Smooth muscle cell (in vitro differentiated cells): Measurements from ENCODE around the gene PECR. TPM values are rescaled to one million over a fixed set of nuclear protein-coding genes. Genes with fewer than 3 reads are reported as not detected.
"Not testable (repeated sequence)": the region's sequence is repeated elsewhere in the genome, so short reads cannot be mapped to it uniquely, and the experiment has no call there.

Source experiments
- DNase-seq: peaks from one replicate; lab custom pipeline; 2025; ENCODE audit not compliant: unreplicated experiment; lab: John Stamatoyannopoulos, UW
- H2AFZ ChIP-seq: fragments of 200-600 bp; sonication (generic); 2 replicates; pipeline ENCODE4 v1.6.0; 2016; ENCODE audit warnings: antibody characterized with exemption, low read depth, mild to moderate bottlenecking
- H3F3A ChIP-seq: fragments of 200-600 bp; sonication (generic); 2 replicates; pipeline ENCODE4 v1.6.0; 2017; ENCODE audit warnings: antibody characterized with exemption, low read depth
- H3K27ac ChIP-seq: fragments of 200-600 bp; sonication (generic); 2 replicates; pipeline ENCODE4 v1.5.1; 2016; ENCODE audit warnings: low read depth, mild to moderate bottlenecking
- H3K27me3 ChIP-seq: fragments of 200-600 bp; sonication (generic); 2 replicates; pipeline ENCODE4 v1.6.1; 2016; ENCODE audit warnings: low read depth, mild to moderate bottlenecking
- H3K36me3 ChIP-seq: fragments of 200-600 bp; sonication (generic); 2 replicates; pipeline ENCODE4 v1.5.1; 2016; ENCODE audit warnings: low read depth
- H3K4me1 ChIP-seq: fragments of 200-600 bp; sonication (generic); 2 replicates; pipeline ENCODE4 v1.5.1; 2016; ENCODE audit warnings: low read depth
- H3K4me2 ChIP-seq: fragments of 200-600 bp; sonication (generic); 2 replicates; pipeline ENCODE4 v1.6.0; 2016; ENCODE audit warnings: mild to moderate bottlenecking
- H3K4me3 ChIP-seq: fragments of 200-600 bp; sonication (generic); 2 replicates; pipeline ENCODE4 v1.5.1; 2016; ENCODE audit warnings: mild to moderate bottlenecking
- H3K79me2 ChIP-seq: fragments of 200-600 bp; sonication (generic); 2 replicates; pipeline ENCODE4 v1.6.0; 2016; ENCODE audit warnings: low read depth, mild to moderate bottlenecking
- H3K9ac ChIP-seq: fragments of 200-600 bp; sonication (generic); 2 replicates; pipeline ENCODE4 v1.6.0; 2016; ENCODE audit warnings: low read depth
- H3K9me3 ChIP-seq: fragments of 200-600 bp; sonication (generic); replicated peaks from 2 replicates; pipeline ENCODE4 v1.5.1; 2016; ENCODE audit warnings: low read depth
- H4K20me1 ChIP-seq: fragments of 200-600 bp; sonication (generic); 2 replicates; pipeline ENCODE4 v1.6.0; 2016; ENCODE audit warnings: low read depth
- WGBS: methylation state at CpG from one replicate; pipeline ENCODE4 v1.1.7; 2016; ENCODE audit warnings: low lambda C conversion rate; 5-methylcytosine and 5-hydroxymethylcytosine counted together
- polyA plus RNA-seq: library from polyadenylated mRNA; unstranded; fragments of >200 nt; fragmentation: Nextera tagmentation; extraction: Ambion mirVana; gene quantifications from 2 replicates; pipeline ENCODE4 v1.2.1, GENCODE V29; 2016
- total RNA-seq: library from RNA; depleted of rRNA; stranded (reverse); fragments of >200 nt; gene quantifications from 2 replicates; pipeline ENCODE4 v1.2.3, GENCODE V29; 2014
- TF ChIP-seq, protein P1 (sequence below): fragments of 200-600 bp; sonication (generic); IDR thresholded peaks from 2 replicates; pipeline ENCODE4 v1.5.1; 2017; ENCODE audit warnings: borderline replicate concordance, mild to moderate bottlenecking, antibody characterized with exemption; ENCODE audit not compliant: insufficient read depth, poor library complexity, severe bottlenecking

PECR gene
- total and polyA plus RNA-seq, 2 experiments from 2014 or later, result 4.8 to 10.0 TPM

DNA sequence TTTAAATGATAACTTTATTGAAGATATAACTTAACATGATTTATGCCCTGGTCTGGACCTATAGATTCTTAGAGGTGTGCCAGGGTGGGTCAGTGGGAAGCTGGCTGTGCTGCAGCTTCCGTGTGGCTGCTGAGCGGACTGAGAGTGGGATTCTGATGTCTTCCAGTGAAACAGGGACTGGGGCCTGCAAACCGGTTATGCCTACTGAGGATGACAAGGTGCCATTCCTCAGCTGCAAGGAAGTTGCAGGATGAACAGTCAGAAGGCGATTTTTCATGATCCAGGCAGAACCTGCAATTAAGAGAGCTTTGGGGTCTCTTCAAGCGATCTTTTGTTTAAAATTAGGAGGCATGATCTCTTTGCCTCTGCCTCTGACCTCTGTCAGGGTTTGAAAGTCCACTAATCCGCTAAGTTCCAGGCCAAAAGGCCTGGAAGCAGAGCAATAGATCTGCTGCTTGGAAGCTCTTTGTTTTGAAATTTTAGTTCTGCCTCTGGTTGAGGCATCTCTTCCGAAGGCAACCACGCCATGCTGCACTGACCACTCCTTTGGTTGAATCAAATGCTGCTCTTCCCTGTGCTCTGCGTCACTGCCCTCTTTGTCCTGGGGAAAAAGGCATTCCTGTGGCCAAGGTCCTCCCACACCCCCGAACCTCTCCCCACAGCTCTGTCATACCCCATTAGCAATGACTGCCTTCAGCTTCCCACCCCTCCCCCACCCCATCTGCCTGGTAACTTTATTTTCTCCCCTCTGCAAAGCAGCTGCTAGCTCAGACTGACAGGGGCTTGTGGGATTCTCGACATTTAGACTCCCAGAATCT is 2.1 kb upstream of the PECR start:
- peak overlapping the region; percentile 86 for H3K27ac ChIP-seq
- H3K4me2 ChIP-seq, result peak overlapping the region; percentile 96
- no peak overlapping the region for H3K4me3 ChIP-seq
- DNase-seq, result no peak
- H2AFZ ChIP-seq, result peak overlapping the region; percentile 20
- no peaks in the 10 kb centered on the region for H3K9me3 ChIP-seq
- no peaks in the 10 kb centered on the region for H3K36me3 ChIP-seq
- H3K27me3 ChIP-seq, result no peaks in the 10 kb centered on the region
- H3K4me1 ChIP-seq, result peaks cover 28% of the 10 kb centered on the region
- H3F3A ChIP-seq, result peaks cover 9% of the 10 kb centered on the region
- 39% methylated on average over 11 of the region's 11 CpGs for WGBS
- no peaks in the 10 kb centered on the region for H3K79me2 ChIP-seq
- TF ChIP-seq, protein P1, sequence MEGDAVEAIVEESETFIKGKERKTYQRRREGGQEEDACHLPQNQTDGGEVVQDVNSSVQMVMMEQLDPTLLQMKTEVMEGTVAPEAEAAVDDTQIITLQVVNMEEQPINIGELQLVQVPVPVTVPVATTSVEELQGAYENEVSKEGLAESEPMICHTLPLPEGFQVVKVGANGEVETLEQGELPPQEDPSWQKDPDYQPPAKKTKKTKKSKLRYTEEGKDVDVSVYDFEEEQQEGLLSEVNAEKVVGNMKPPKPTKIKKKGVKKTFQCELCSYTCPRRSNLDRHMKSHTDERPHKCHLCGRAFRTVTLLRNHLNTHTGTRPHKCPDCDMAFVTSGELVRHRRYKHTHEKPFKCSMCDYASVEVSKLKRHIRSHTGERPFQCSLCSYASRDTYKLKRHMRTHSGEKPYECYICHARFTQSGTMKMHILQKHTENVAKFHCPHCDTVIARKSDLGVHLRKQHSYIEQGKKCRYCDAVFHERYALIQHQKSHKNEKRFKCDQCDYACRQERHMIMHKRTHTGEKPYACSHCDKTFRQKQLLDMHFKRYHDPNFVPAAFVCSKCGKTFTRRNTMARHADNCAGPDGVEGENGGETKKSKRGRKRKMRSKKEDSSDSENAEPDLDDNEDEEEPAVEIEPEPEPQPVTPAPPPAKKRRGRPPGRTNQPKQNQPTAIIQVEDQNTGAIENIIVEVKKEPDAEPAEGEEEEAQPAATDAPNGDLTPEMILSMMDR, result no peak
- H4K20me1 ChIP-seq, result no peaks in the 10 kb centered on the region
- peak overlapping the region; percentile 28 for H3K9ac ChIP-seq

DNA sequence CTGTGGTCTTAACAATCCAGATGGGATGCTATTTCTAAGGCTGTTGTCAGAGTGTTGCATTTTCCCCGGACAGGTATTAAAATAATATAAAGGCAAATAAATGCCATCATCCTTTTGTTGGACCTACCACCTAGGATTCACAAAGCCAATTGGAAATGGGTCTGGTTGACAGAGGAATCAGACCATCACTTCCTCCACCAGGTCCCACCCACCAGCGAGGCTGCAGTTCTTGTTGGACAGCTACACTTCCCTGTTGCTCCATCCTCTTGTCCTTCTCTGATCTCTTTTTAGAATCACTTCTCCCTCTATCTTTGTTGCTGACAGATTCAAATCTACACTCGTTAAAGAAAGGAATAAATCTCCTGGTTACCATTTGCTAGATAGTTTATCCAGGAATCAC is 1.2 kb upstream of the PECR start:
- peaks cover 9% of the 10 kb centered on the region for H3F3A ChIP-seq
- no peak overlapping the region for H2AFZ ChIP-seq
- no peak overlapping the region for H3K9ac ChIP-seq
- peaks cover 28% of the 10 kb centered on the region for H3K4me1 ChIP-seq
- H3K27ac ChIP-seq, result peak overlapping the region; percentile 86
- H3K36me3 ChIP-seq, result no peaks in the 10 kb centered on the region
- H3K4me3 ChIP-seq, result no peak overlapping the region
- peak overlapping the region; percentile 96 for H3K4me2 ChIP-seq
- no peaks in the 10 kb centered on the region for H3K79me2 ChIP-seq
- H4K20me1 ChIP-seq, result no peaks in the 10 kb centered on the region
- no peak for DNase-seq
- H3K27me3 ChIP-seq, result no peaks in the 10 kb centered on the region
- H3K9me3 ChIP-seq, result no peaks in the 10 kb centered on the region
- TF ChIP-seq, protein P1, result no peak
- WGBS, result 62% methylated on average over 3 of the region's 3 CpGs

DNA sequence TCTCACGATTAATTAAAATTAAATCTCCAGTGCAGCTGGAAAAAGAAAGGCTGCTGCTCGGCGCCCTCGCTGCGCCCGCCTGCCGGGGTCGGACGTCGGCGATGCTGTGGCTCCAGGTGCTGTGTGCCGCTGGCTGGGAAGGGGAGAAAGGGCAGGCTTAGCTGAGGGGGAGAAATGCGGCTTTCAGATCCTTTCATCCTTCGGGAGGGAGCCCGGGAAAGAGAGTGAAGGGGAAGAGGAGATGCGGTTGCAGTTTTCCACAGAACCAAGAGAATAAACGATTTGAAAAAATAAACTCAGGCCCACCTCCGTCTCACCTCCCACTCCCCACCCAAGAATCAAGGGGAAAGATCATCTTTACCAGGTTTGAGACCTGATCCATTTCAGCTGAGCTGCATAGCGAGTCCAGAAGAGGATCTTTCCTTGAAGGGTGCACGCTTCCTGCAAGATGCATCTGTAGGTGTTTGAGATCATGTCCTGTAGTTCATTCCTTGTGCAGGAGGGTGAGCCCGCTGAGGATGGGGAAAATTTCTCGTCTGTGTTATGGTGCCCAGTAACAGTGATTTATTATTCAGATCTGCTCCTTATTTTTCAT is 605 bp upstream of the PECR start:
- Histone ChIP-seq H3K27me3 (no peaks in the 10 kb centered on the region), H3K36me3 (no peaks in the 10 kb centered on the region), H3K4me1 (peaks cover 28% of the 10 kb centered on the region), H3F3A (peaks cover 9% of the 10 kb centered on the region), H2AFZ (peak overlapping the region; percentile 99), H3K4me3 (peak overlapping the region; percentile 75), H3K9ac (peak overlapping the region; percentile 47), H3K27ac (no peak overlapping the region), H4K20me1 (no peaks in the 10 kb centered on the region), H3K9me3 (no peaks in the 10 kb centered on the region), H3K4me2 (peak overlapping the region; percentile 96), H3K79me2 (no peaks in the 10 kb centered on the region)
- WGBS, result 13% methylated on average over 22 of the region's 22 CpGs
- TF ChIP-seq, protein P1, result no peak
- no peak for DNase-seq

DNA sequence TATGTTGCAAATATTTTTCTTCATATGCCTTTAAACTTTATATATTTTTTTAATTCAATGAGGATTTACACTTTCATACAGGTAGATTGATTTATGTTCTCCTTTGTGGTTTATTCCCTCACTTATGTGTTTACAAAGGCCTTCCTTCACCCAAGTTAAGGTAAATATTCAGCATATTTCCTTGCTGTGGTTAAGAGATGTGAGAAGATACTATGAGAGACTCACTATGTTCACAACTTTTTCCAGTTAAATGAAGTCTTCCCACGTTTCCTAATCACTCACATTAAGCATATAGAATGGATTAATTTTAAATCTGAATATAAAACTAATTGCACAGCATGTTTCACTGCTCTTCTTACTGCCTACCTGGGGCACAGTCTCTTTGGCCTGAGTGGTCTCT is 597 bp downstream of the PECR start:
- Histone ChIP-seq H3K27ac (no peak overlapping the region), H3K9ac (peak overlapping the region; percentile 47), H3F3A (peaks cover 9% of the 10 kb centered on the region), H4K20me1 (no peaks in the 10 kb centered on the region), H2AFZ (peak overlapping the region; percentile 99), H3K4me1 (peaks cover 28% of the 10 kb centered on the region), H3K36me3 (no peaks in the 10 kb centered on the region), H3K4me3 (peak overlapping the region; percentile 75), H3K27me3 (no peaks in the 10 kb centered on the region), H3K9me3 (no peaks in the 10 kb centered on the region), H3K4me2 (peak overlapping the region; percentile 96), H3K79me2 (no peaks in the 10 kb centered on the region)
- 13% methylated on average over 1 of the region's 1 CpG for WGBS
- TF ChIP-seq, protein P1, result no peak
- DNase-seq, result no peak

DNA sequence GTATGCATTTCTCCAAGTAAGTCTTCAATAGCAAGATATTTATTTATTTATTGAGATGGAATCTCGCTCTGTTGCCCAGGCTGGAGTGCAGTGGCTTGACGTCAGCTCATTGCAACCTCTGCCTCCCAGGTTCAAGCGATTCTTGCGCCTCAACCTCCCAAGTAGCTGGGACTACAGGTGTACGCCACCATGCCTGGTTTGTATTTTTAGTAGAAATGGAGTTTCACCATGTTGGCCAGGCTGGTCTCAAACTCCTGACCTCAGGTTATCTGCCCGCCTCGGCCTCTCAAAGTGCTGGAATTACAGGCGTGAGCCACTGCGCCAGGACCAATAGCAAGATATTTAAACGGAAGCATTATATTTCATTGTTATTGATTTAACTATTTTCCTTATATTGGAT is 1.6 kb downstream of the PECR start:
- H3K9ac ChIP-seq, H2AFZ ChIP-seq, DNase-seq, H3K4me3 ChIP-seq, H3K4me2 ChIP-seq, H3K27ac ChIP-seq, H3K27me3 ChIP-seq, H4K20me1 ChIP-seq, H3K9me3 ChIP-seq, H3K36me3 ChIP-seq, H3K79me2 ChIP-seq, H3F3A ChIP-seq: not testable (repeated sequence)
- peaks cover 28% of the 10 kb centered on the region for H3K4me1 ChIP-seq
- WGBS, result 98% methylated on average over 10 of the region's 10 CpGs
